ENCODE results near the gene NAGS.
"Not testable (repeated sequence)": the region's sequence is repeated elsewhere in the genome, so short reads cannot be mapped to it uniquely, and the experiment has no call there.

Gene NAGS

DNA sequence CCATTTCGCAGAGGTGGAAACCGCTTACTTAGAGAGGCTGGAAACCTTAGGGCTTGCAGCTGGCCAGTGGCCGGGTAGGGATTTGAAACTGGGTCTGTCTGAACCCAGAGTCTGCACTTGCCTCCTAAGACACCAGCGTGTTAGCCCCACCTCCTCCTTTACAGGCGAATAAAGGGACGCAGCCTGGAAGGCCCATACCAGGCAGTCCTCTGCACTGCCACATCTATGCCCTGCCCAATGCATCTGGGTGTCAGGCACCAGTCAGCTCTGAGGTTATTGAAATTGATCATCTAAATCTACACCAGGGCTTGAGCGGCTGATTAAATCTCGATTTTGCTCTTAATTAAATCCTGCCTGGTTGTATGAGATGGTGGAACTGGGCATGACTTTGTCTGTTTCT, 19.9 kb upstream of the NAGS start:
- Histone ChIP-seq H3K4me1 (ENCODE audit: control insufficient read depth, insufficient read depth, low read length) (peaks cover 13% of the 10 kb centered on the region), H3K36me3 (ENCODE audit: insufficient read depth, low read length) (no peaks in the 10 kb centered on the region), H3K9me3 (replicated peaks; ENCODE audit: low read length) (no peaks in the 10 kb centered on the region), H3K4me3 (ENCODE audit: low read length) (peak overlapping the region; percentile 66), H3K27me3 (ENCODE audit: control insufficient read depth, insufficient read depth, low read length) (peaks cover 41% of the 10 kb centered on the region), H3K4me2 (ENCODE audit: low read length) (peak overlapping the region; percentile 94), H3K9ac (ENCODE audit: low read depth, low read length) (peak overlapping the region; percentile 69)

DNA sequence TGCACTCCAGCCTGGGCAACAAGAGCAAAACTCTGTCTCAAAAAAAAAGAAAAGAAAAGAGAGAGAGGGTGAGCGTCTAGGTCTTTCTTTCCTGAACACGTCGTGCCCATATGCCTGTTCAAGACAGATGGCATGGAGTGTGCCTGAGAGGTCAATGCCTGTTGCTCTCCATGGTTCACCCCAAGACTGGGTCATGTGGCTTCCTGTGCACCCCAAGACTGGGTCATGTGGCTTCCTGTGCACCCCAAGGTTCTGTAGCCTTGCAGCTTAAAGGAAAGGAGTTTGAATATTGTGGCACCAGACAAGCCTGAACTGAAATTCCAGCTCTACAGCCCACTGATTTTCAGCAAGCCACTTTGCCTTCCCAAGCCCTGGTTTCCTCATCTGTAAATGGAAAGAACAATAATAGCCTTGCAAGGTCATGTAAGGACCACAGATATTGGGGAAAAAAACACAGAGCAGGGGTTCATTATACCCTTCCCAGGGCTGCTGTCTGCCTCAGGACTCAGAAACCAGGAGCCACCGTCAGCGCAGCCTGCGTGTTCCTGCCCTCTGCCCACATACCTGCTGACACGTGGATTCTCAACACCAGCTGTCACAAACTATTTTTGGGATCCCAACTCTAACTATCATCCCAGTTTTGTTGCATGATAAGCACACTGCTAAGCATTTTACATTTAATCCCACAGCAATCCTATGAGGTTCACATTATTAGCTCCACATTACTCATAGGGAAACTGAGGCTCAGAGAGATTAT, 18.0 kb upstream of the NAGS start:
- Histone ChIP-seq H3K4me3 (ENCODE audit: low read length) (no peak overlapping the region), H3K4me2 (ENCODE audit: low read length) (no peak overlapping the region), H3K27me3 (ENCODE audit: control insufficient read depth, insufficient read depth, low read length) (peaks cover 29% of the 10 kb centered on the region), H3K9ac (ENCODE audit: low read depth, low read length) (no peak overlapping the region), H3K9me3 (replicated peaks; ENCODE audit: low read length) (no peaks in the 10 kb centered on the region), H3K36me3 (ENCODE audit: insufficient read depth, low read length) (no peaks in the 10 kb centered on the region), H3K4me1 (ENCODE audit: control insufficient read depth, insufficient read depth, low read length) (peaks cover 13% of the 10 kb centered on the region)

DNA sequence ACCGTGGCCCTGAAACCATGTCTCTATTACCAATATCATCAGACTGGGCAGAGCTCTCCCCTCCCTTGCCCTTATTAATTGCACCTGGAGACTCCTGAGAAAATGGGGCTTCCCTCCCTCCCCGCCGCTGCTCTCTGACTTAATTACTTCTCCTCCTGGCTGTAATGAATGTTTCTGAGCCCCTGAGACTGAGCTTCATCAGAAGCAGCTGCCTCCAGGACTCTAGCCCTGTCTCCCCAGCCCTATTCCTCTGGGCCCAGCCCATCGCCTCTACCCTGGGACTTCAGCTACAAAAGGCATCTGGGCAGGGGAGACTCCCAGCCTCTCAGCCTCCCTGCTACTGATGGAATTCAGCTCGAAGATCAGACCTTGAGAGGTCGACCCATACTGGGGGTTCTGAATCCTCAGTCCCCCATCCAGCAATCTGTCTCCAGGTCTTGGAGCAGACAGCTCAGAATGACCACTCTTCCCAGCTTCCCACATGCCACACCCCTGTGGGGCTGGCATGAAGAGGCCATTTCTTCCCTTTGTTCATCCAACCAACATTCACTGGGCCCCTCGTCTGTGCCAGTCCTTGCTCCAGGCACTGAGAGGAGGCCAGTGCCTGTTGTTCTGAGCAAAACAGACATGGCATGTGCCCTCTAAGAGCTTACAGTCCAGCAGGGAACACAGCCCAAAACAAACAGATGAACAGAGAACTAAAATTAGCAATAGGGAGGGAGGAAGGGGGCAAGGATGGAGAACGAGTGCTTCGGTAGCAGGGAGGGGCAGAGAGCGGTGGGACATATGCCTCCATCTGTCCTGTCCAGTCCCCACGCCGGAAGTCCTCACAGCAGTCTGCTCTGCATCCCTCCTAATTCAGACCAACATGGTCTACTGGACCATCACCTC, 17.0 kb upstream of the NAGS start:
- H3K4me2 ChIP-seq (ENCODE audit: low read length) = no peak overlapping the region
- no peak overlapping the region for H3K4me3 ChIP-seq (ENCODE audit: low read length)
- H3K9me3 ChIP-seq (replicated peaks; ENCODE audit: low read length) = no peaks in the 10 kb centered on the region
- peaks cover 24% of the 10 kb centered on the region for H3K27me3 ChIP-seq (ENCODE audit: control insufficient read depth, insufficient read depth, low read length)
- H3K4me1 ChIP-seq (ENCODE audit: control insufficient read depth, insufficient read depth, low read length) = peaks cover 13% of the 10 kb centered on the region
- no peak overlapping the region for H3K9ac ChIP-seq (ENCODE audit: low read depth, low read length)
- no peaks in the 10 kb centered on the region for H3K36me3 ChIP-seq (ENCODE audit: insufficient read depth, low read length)

DNA sequence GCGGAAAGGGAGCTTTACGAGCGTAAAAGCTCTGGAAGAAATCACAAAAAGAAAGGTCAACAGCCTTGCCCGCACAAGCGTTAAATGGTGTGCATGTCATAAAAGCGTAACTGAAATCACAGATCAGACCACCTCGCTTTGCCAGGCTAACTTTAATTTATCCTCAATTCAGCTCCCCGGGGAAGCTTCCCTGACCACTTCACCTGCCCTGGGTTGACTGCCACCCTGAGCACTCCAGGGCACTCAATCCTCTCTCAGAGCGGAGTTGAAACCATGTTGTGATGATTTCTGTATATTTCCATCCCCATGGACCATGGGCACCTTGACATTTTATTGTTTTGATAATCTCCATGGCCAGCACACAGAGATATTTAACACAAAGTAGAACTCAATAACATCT, 16.1 kb upstream of the NAGS start:
- Histone ChIP-seq H3K9ac (ENCODE audit: low read depth, low read length) (no peak overlapping the region), H3K9me3 (replicated peaks; ENCODE audit: low read length) (no peaks in the 10 kb centered on the region), H3K4me3 (ENCODE audit: low read length) (no peak overlapping the region), H3K4me1 (ENCODE audit: control insufficient read depth, insufficient read depth, low read length) (peaks cover 13% of the 10 kb centered on the region), H3K27me3 (ENCODE audit: control insufficient read depth, insufficient read depth, low read length) (peaks cover 15% of the 10 kb centered on the region), H3K4me2 (ENCODE audit: low read length) (no peak overlapping the region), H3K36me3 (ENCODE audit: insufficient read depth, low read length) (no peaks in the 10 kb centered on the region)

DNA sequence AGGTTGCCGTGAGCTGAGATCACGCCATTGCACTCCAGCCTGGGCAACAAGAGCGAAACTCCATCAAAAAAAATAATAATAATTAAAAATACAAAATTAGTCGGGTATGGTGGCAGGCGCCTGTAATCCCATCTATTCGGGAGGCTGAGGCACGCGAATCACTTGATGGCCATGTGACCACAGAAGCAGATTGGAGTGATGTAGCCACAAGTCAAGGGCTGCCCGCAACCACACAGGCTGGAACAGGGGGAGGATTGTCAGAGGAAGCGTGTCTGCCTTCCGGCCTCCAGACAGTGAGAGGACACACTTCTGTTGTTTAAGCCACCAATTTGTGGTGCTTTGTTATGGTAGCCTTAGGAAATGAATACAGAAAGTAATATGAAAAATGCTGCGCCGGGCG, 11.8 kb upstream of the NAGS start:
- Histone ChIP-seq H3K27me3 (ENCODE audit: control insufficient read depth, insufficient read depth, low read length) (peaks cover 5% of the 10 kb centered on the region), H3K36me3 (ENCODE audit: insufficient read depth, low read length) (no peaks in the 10 kb centered on the region), H3K4me2 (ENCODE audit: low read length) (no peak overlapping the region), H3K4me1 (ENCODE audit: control insufficient read depth, insufficient read depth, low read length) (peaks cover 7% of the 10 kb centered on the region), H3K9ac (ENCODE audit: low read depth, low read length) (no peak overlapping the region), H3K9me3 (replicated peaks; ENCODE audit: low read length) (no peaks in the 10 kb centered on the region), H3K4me3 (ENCODE audit: low read length) (no peak overlapping the region)

DNA sequence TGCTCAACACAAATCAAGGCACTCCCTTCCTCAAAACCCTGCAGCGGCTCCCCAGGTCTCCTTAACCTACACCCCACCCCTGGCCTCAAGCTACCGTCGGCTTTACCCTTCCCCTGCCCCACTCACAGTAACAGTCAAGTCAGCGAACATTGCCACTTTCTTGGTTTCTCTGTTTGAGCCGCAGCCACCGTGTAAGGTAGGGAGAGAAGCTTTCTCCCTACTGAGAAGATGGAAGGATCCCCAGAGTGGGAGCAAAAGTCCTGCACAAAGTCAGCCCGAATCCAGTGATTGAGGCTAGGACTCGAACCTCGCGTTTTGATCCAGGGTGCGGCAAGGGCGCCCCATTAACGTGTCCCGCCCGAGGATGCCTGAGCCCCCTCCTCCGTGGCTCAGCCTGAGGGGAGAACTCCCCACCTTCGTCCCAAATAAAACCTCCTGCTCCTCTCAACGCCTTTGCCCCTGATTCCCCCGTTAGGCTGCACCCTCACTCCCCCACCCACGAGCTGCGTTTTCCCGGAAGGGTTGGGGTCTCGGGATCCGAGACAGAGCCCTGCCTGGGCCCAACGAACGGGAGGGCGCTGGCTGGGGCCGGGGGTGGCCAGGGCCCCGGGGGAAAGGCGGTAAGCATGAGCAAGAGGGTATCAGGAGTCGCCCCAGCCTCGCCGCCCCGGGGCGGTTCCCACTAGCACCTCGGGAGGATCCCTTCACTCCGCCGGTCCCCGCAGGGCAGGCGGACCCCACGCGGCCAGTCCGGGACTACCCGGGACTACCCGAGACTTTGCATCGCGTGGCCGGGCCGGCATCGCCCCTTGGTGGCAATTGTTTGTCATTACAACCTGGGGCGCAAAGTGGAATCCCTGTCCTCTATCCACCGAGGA, 9.9 kb upstream of the NAGS start:
- H3K4me3 ChIP-seq (ENCODE audit: low read length) = peak overlapping the region; percentile 59
- peak overlapping the region; percentile 86 for H3K4me2 ChIP-seq (ENCODE audit: low read length)
- H3K9ac ChIP-seq (ENCODE audit: low read depth, low read length) = peak overlapping the region; percentile 63
- no peaks in the 10 kb centered on the region for H3K9me3 ChIP-seq (replicated peaks; ENCODE audit: low read length)
- H3K4me1 ChIP-seq (ENCODE audit: control insufficient read depth, insufficient read depth, low read length) = peaks cover 12% of the 10 kb centered on the region
- peaks cover 5% of the 10 kb centered on the region for H3K27me3 ChIP-seq (ENCODE audit: control insufficient read depth, insufficient read depth, low read length)
- H3K36me3 ChIP-seq (ENCODE audit: insufficient read depth, low read length) = no peaks in the 10 kb centered on the region

DNA sequence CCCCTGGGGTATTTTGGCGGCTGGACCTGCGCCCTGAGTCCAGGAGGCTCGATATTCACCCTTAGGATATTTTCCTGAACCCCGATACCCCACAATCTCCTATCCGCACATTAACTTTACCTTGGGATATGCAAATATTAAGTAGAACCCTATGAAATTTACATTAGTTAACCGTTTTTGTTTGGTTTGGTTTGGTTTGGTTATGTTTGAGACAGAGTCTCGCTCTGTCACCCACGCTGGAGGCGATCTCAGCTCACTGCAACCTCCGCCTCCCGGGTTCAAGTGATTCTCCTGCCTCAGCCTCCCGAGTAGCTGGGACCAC, 9.3 kb upstream of the NAGS start:
- Histone ChIP-seq H3K4me3 (ENCODE audit: low read length) (no peak overlapping the region), H3K36me3 (ENCODE audit: insufficient read depth, low read length) (no peaks in the 10 kb centered on the region), H3K4me1 (ENCODE audit: control insufficient read depth, insufficient read depth, low read length) (peaks cover 12% of the 10 kb centered on the region), H3K4me2 (ENCODE audit: low read length) (peak overlapping the region; percentile 86), H3K27me3 (ENCODE audit: control insufficient read depth, insufficient read depth, low read length) (peaks cover 5% of the 10 kb centered on the region), H3K9me3 (replicated peaks; ENCODE audit: low read length) (no peaks in the 10 kb centered on the region), H3K9ac (ENCODE audit: low read depth, low read length) (no peak overlapping the region)

DNA sequence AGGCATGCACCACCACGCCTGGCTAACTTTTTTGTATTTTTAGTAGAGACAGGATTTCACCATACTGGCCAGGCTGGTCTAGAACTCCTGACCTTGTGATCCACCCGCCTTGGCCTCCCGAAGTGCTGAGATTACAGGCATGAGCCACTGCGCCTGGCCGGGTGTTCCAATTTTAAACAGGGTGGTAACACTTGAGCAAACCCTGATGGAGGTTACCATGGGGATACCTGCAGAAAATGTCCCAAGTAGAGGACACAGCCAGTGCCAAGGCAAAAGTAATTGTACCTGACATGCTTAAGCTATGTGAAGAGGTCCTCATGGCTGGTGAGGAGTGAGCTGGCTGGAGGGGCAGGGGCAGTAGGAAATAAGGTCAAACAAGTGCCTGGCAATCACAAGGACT, 7.2 kb upstream of the NAGS start:
- not testable (repeated sequence) for H3K27me3 ChIP-seq (ENCODE audit: control insufficient read depth, insufficient read depth, low read length)
- peaks cover 25% of the 10 kb centered on the region for H3K4me1 ChIP-seq (ENCODE audit: control insufficient read depth, insufficient read depth, low read length)

DNA sequence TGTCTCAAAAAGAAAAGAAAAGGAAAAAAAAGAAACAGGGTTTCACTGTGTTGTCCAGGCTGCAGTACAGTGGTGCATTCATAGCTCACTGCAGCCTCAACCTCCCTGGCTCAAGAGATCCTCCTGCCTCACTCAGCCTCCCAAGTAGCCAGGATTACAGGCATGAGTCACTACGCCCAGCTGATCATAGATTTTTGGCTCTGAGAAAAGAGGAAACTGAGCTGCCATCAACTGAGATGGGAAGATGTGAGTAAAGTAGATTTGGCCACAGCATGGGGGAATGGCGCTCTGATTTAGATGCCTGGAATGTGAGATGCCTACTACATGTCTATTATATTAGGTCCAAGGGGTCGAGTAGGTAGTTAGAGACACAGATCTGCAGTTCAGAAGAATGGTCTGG, 5.9 kb upstream of the NAGS start:
- H3K36me3 ChIP-seq (ENCODE audit: insufficient read depth, low read length) = no peaks in the 10 kb centered on the region
- no peak overlapping the region for H3K4me3 ChIP-seq (ENCODE audit: low read length)
- H3K9me3 ChIP-seq (replicated peaks; ENCODE audit: low read length) = no peaks in the 10 kb centered on the region
- H3K9ac ChIP-seq (ENCODE audit: low read depth, low read length) = no peak overlapping the region
- no peak overlapping the region for H3K4me2 ChIP-seq (ENCODE audit: low read length)
- peaks cover 34% of the 10 kb centered on the region for H3K4me1 ChIP-seq (ENCODE audit: control insufficient read depth, insufficient read depth, low read length)
- peaks cover 5% of the 10 kb centered on the region for H3K27me3 ChIP-seq (ENCODE audit: control insufficient read depth, insufficient read depth, low read length)

More for the DNA sequence above, 7.2 kb upstream of the NAGS start:
- not testable (repeated sequence) for H3K9me3 ChIP-seq (replicated peaks; ENCODE audit: low read length); H3K4me3 ChIP-seq (ENCODE audit: low read length); H3K36me3 ChIP-seq (ENCODE audit: insufficient read depth, low read length); H3K4me2 ChIP-seq (ENCODE audit: low read length); H3K9ac ChIP-seq (ENCODE audit: low read depth, low read length)

DNA sequence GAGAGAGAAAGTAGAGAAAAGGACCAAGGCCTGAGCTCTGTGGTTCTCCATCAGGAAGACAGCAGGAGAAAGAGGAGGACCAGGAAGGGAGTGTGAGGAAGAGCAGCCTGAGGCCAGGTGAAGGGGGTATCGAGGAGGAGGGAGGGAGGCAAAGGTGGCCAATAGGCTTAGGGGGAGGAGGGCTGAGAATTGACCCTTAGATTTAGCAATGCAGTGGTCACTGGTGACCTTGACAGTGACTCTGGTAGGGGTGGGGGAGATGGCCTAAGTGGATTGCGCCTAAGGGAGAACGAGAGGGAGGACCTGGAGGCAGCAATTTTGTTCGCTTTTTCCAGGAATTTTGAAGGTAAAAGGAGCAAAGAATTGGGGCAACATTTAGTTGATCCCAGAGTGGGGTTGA, 5.4 kb upstream of the NAGS start:
- no peaks in the 10 kb centered on the region for H3K9me3 ChIP-seq (replicated peaks; ENCODE audit: low read length)
- H3K4me2 ChIP-seq (ENCODE audit: low read length) = no peak overlapping the region
- no peaks in the 10 kb centered on the region for H3K36me3 ChIP-seq (ENCODE audit: insufficient read depth, low read length)
- H3K4me3 ChIP-seq (ENCODE audit: low read length) = no peak overlapping the region
- peaks cover 34% of the 10 kb centered on the region for H3K4me1 ChIP-seq (ENCODE audit: control insufficient read depth, insufficient read depth, low read length)
- H3K27me3 ChIP-seq (ENCODE audit: control insufficient read depth, insufficient read depth, low read length) = peaks cover 5% of the 10 kb centered on the region
- H3K9ac ChIP-seq (ENCODE audit: low read depth, low read length) = no peak overlapping the region

DNA sequence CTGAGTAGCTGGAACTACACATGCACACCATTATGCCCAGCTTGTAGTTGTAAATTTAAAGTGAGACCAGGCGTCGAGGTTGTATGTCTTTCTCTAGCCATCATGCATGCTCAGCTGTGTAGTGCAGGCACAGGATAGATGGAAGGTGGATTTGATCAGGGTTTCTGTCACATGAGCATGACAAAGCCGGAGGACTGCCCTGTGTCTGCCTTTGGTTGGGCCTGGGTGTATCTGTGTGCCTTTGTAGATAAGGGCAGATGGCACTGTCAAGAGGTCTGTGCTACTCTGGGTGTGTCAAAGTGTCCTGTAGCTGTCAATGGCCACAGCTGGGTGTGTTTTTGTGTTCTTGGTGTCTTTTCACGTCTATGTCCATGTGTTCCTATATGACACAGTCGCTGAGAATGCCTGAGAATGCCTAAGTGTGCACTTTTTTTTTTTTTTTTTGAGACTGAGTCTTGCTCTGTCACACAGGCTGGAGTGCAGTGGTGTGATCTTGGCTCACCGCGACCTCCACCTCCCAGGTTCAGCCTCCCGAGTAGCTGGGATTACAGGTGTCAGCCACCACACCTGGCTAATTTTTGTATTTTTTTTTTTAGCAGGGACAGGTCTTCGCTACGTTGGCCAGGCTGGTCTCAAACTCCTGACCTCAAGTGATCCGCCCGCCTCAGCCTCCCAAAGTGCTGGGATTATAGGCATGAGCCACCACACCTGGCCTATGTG, 4.1 kb upstream of the NAGS start:
- Histone ChIP-seq H3K27me3 (ENCODE audit: control insufficient read depth, insufficient read depth, low read length) (no peaks in the 10 kb centered on the region), H3K4me1 (ENCODE audit: control insufficient read depth, insufficient read depth, low read length) (peaks cover 35% of the 10 kb centered on the region)

More for the DNA sequence above, 4.1 kb upstream of the NAGS start:
- Histone ChIP-seq H3K9me3 (replicated peaks; ENCODE audit: low read length) (no peaks in the 10 kb centered on the region), H3K4me3 (ENCODE audit: low read length) (no peak overlapping the region), H3K9ac (ENCODE audit: low read depth, low read length) (no peak overlapping the region), H3K36me3 (ENCODE audit: insufficient read depth, low read length) (no peaks in the 10 kb centered on the region), H3K4me2 (ENCODE audit: low read length) (no peak overlapping the region)

Measured in skeletal muscle satellite cell (primary cell).